ENCODE measurements around the gene CES1.
"Not testable (repeated sequence)": the region's sequence is repeated elsewhere in the genome, so short reads cannot be mapped to it uniquely, and the experiment has no call there.

DNA sequence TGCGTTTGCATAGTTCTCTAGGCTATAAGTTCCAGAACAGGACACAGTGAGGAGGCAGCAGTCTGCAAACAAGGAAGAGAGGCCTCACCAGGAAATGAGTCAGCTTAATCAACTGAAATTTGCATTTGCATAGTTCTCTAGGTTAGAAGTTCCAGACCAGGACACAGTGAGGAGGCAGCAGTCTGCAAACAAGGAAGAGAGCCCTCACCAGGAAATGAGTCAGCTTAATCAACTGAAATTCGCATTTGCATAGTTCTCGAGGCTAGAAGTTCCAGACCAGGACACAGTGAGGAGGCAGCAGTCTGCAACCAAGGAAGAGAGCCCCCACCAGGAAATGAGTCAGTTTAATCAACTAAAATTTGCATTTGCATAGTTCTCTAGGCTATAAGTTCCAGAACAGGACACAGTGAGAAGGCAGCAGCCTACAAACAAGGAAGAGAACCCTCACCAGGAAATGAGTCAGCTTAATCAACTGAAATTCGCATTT lies 79.7 kb downstream of the CES1 start:
- TF ChIP-seq CTCF (IDR thresholded peaks at IDR 0.05; ENCODE audit: low read depth, low read length, poor library complexity, severe bottlenecking); EZH2phosphoT487 (IDR thresholded peaks at IDR 0.05; ENCODE audit: borderline replicate concordance, low read length): not testable (repeated sequence)
